ENCODE data around the gene SGCA.

SGCA gene

DNA sequence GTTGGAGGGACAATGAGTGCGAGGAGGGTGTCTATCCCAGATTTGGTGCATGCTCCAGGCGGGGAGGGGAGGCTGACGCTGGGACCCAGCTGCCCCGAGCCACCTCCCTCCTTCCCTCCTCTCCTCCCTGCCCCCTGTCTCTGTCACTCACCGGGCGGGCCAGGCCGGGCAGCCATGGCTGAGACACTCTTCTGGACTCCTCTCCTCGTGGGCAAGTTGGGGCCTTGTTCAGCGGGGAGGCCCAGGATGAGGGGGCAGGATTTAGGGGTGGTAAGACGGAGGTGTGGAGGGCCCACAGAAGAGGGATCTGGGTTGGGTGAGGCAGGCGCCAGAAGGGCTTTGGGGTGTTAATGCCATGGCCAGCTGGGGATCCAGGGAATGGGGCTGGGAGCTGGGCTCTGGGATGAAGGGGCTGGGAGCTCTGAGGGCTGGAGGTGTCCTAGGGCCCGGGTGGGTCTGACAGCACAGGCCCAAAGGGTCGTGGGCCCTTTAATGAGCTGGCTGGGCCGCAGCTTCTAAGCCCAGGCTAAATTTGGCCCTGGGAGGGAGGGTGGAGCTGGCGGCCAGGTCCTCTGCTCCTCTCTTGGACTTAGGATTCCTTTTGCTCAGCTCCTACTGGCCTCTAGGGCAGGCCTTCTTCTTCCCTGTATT, at the start of gene SGCA:
SGCA (plus strand) TSS at position 139 of the 651 bp plus-strand sequence; CDS start at position 175, 36 bp downstream.
- H3K36me3 Mint-ChIP-seq (ENCODE audit: low read depth) = no peaks in the 10 kb centered on the region
- peak within 1 kb of the TSS; percentile 26 for H3K27ac Mint-ChIP-seq
- H3K4me1 Mint-ChIP-seq (ENCODE audit: low read depth) = peaks cover 36% of the 10 kb centered on the region
- DNase-seq = no peak
- H3K27me3 Mint-ChIP-seq = no peaks in the 10 kb centered on the region
- H3K9me3 Mint-ChIP-seq = no peaks in the 10 kb centered on the region
- H3K4me3 Mint-ChIP-seq = no peak within 1 kb of the TSS

DNA sequence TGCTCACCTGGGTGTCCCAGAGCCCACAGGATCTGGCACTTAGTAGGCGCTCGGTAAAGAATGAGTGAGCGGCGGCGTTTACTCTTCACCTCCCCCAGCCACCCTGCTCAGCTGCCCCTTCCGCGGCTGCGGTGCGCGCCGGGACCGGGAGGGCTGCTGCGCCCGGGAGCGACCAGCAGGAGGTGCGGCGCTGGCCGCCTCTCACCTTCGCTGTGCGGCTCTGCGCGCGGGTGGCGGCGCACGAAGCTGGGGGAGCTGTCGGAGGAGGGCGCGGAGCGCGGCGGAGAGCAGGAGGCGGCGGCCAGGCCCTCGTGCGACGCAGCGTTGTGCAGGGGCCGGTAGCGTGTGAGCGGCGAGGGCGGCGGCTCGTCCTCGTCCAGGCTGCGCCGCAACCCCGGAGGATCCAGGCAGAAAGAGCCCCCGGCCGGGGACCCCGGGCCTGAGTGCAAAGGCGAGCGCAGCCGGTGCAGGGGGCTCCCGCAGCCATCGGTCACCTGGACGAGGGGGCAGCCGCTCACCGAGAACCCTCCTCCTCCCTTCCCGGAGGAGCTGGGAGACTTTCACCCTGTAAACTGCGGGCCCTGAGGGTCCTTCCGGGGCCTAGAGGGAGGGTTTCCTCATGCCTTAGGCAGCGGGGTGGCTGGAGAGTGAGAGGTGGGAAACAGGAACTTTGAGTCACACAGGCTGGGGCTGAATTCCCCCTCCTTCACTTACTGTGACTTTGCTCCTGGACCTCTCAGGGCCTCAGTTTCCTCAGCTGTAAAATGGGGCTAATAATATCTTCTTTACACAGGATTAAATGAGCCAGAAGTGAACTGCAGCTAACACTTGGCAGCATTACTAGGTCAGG, 48.4 kb upstream of the SGCA start:
- peaks cover 50% of the 10 kb centered on the region for H3K27me3 Mint-ChIP-seq
- H3K9me3 Mint-ChIP-seq = no peaks in the 10 kb centered on the region
- H3K36me3 Mint-ChIP-seq (ENCODE audit: low read depth) = no peaks in the 10 kb centered on the region
- peak overlapping the region; percentile 25 for H3K4me3 Mint-ChIP-seq
- H3K4me1 Mint-ChIP-seq (ENCODE audit: low read depth) = peaks cover 8% of the 10 kb centered on the region
- H3K27ac Mint-ChIP-seq = no peak overlapping the region
- DNase-seq = peak; percentile 78

GRCh38 chr17:50118076-50118827, 47.6 kb upstream of the SGCA start:
- H3K27ac Mint-ChIP-seq = no peak overlapping the region
- no peak for DNase-seq
- peaks cover 8% of the 10 kb centered on the region for H3K4me1 Mint-ChIP-seq (ENCODE audit: low read depth)
- no peaks in the 10 kb centered on the region for H3K9me3 Mint-ChIP-seq
- peaks cover 53% of the 10 kb centered on the region for H3K27me3 Mint-ChIP-seq
- no peaks in the 10 kb centered on the region for H3K36me3 Mint-ChIP-seq (ENCODE audit: low read depth)
- no peak overlapping the region for H3K4me3 Mint-ChIP-seq

GRCh38 chr17:50118828-50119218, 47.0 kb upstream of the SGCA start:
- Mint-ChIP-seq H3K27me3 (peaks cover 53% of the 10 kb centered on the region), H3K4me3 (no peak overlapping the region), H3K9me3 (no peaks in the 10 kb centered on the region), H3K27ac (no peak overlapping the region), H3K36me3 (ENCODE audit: low read depth) (no peaks in the 10 kb centered on the region), H3K4me1 (ENCODE audit: low read depth) (peaks cover 8% of the 10 kb centered on the region)
- DNase-seq = no peak

DNA sequence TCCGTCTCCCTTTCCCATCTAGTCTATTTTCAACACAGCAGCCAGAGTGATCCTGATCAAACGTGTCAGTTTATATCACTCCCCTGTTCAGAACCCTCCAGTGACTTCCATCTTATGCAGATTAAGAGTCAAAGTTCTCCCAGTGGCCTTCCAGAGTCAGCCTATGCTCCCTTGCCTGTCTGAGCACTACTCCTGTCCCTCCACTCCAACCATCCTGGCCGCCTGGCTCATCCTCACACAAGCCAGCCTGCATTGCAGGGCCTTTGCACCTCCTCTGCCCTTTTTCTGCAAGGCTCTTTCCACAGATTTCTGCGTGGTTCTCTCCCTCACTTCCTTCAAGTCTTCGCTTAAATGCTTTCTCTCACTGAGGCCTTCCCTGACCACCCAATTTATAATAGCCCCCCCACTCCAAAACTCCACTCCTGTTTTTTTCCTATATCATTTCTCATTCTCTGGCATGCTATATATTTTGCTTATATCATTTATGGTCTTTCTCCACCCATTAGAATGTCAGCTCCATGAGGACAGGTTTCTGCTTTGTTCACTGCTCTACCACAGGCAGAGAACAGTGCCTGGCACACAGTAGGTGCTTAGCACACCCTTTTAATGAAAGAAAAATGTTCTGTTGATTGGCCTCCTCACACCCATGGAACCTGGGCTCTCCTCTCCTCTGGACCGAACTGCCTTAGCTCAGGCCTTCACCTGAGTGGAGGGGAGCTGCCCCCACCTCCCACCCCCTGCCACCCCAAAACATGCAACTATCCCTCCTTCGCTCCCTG, 45.1 kb upstream of the SGCA start:
- Mint-ChIP-seq H3K27me3 (peaks cover 45% of the 10 kb centered on the region), H3K9me3 (no peaks in the 10 kb centered on the region), H3K36me3 (ENCODE audit: low read depth) (no peaks in the 10 kb centered on the region), H3K4me3 (no peak overlapping the region), H3K27ac (no peak overlapping the region), H3K4me1 (ENCODE audit: low read depth) (peaks cover 8% of the 10 kb centered on the region)
- DNase-seq = no peak

DNA sequence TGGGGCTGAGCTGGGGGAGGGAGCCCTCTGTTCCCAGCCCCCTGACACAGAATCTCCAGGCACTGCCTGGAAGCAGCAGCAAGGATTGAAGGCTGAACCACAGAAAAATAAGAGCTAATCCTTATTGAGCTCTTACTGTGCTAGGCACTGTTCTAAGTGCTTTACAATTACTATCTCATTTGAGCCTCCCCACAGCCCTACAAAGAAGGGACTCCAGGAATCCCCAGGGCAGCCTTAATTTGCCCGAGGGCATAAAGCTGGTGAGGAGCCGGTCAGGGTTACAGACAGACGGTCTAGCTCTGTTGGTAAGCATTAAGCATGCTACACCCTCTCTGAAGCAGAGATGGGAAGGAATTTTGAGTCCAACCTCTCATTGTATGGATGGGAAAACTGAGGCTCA, 42.9 kb upstream of the SGCA start:
- Mint-ChIP-seq H3K36me3 (ENCODE audit: low read depth) (no peaks in the 10 kb centered on the region), H3K4me1 (ENCODE audit: low read depth) (no peaks in the 10 kb centered on the region), H3K9me3 (no peaks in the 10 kb centered on the region), H3K27me3 (peaks cover 31% of the 10 kb centered on the region), H3K4me3 (no peak overlapping the region), H3K27ac (no peak overlapping the region)
- DNase-seq = no peak

DNA sequence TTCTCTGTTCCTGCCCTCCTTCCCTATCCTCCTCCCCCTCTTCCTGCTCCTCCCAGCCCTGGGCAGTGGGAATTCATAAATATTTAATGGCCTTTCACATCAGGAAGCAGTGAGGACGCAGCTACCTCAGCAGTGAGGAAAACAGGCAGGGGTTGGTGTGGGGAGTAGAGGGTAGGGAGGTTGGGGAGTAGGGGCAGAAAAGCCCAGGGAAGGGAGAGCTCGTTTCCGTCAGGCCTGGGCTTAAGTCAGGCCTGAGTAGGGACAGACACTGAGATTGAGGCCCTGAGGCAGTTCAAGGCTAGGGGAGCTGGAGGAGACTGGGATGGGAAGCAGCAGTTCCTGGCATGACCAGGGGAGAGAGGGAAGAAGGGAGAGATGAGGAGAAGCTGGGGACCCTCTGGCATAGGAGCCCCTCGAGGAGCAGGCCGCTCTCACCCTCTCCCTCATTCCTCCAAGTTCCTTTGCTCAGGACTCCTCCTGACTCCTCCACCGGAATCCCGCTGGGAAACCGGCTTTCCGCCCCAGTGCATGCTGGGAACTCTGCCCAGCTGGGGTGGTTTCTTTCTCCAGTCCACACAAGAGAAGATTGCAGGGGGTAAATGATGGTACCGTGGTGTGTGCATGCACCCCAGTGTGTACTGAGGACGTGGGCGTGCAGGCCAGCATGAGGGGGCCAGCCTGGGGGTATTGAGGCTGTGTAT, 42.0 kb upstream of the SGCA start:
- peaks cover 4% of the 10 kb centered on the region for H3K4me1 Mint-ChIP-seq (ENCODE audit: low read depth)
- no peak for DNase-seq
- peaks cover 30% of the 10 kb centered on the region for H3K27me3 Mint-ChIP-seq
- no peak overlapping the region for H3K27ac Mint-ChIP-seq
- H3K36me3 Mint-ChIP-seq (ENCODE audit: low read depth) = no peaks in the 10 kb centered on the region
- H3K9me3 Mint-ChIP-seq = no peaks in the 10 kb centered on the region
- no peak overlapping the region for H3K4me3 Mint-ChIP-seq

DNA sequence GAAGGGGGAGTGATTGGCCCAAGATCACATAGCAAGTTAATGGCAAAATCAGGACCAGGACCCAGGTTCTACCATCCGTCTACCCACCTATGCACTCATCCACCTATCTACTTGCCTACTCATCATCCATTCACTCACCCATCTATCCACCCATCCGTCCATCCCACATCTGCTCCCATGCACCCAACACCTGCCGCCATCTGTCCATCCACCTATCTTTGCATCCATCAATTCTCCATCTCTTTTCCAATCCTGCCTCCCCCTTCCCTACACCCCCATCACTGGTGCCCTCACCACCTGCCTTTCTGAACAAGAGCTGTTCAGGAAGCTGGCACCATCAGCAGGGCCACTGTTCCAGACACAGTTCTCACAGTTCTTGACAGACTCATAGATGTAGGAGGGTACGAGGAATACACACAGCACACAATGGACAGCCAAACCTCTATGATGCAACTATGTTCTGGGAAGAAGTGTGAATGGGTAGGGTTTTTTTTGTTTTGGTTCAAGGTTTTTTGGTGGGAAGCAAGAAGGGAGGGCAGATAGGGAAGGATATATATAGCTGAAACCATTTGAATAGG, 40.3 kb upstream of the SGCA start:
- no peak overlapping the region for H3K27ac Mint-ChIP-seq
- peaks cover 22% of the 10 kb centered on the region for H3K27me3 Mint-ChIP-seq
- no peak for DNase-seq
- no peaks in the 10 kb centered on the region for H3K36me3 Mint-ChIP-seq (ENCODE audit: low read depth)
- peaks cover 10% of the 10 kb centered on the region for H3K4me1 Mint-ChIP-seq (ENCODE audit: low read depth)
- no peaks in the 10 kb centered on the region for H3K9me3 Mint-ChIP-seq
- no peak overlapping the region for H3K4me3 Mint-ChIP-seq

DNA sequence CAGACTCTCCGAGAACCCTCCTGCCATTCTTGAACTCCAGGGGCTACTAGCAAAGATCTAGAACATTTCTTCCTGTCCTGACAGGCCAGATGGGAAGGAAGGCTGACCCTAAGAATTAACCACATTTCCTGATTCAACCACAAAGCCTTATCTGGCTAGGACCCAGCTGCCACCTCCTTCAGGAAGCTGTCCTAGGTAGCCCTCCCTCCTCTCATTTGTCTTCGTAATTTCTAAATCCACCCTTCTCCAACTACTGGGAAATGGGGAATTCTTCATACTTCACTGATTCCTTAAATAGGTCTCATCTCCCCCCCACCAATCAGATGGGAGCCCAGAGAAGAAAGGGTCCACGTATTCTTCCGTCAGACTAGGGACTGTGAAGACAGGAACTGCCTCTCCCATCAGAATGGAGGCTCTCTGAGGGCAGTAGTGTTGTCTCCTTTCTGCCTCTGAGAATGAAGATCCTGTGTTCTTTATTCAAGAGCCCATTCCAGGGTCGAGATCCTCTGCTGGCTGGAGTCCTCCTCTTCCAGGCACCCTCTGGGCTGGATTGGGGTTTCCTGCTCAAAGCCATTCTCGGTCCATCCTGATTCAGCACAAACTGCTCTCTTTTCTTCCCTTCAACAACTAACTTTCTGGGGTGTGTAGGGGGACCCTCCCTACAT, 38.0 kb upstream of the SGCA start:
- Mint-ChIP-seq H3K4me1 (ENCODE audit: low read depth) (peaks cover 22% of the 10 kb centered on the region), H3K9me3 (no peaks in the 10 kb centered on the region), H3K27ac (no peak overlapping the region), H3K4me3 (no peak overlapping the region), H3K36me3 (ENCODE audit: low read depth) (peaks cover 6% of the 10 kb centered on the region), H3K27me3 (peaks cover 26% of the 10 kb centered on the region)
- DNase-seq = no peak

- peaks cover 26% of the 10 kb centered on the region for H3K27me3 Mint-ChIP-seq
- no peak for DNase-seq
- H3K4me1 Mint-ChIP-seq (ENCODE audit: low read depth) = peaks cover 22% of the 10 kb centered on the region
- peaks cover 13% of the 10 kb centered on the region for H3K36me3 Mint-ChIP-seq (ENCODE audit: low read depth)
- H3K4me3 Mint-ChIP-seq = peak overlapping the region; percentile 50
- no peaks in the 10 kb centered on the region for H3K9me3 Mint-ChIP-seq
- no peak overlapping the region for H3K27ac Mint-ChIP-seq
These were observed 37.1 kb upstream of the SGCA start for GRCh38 chr17:50128441-50129352.

DNA sequence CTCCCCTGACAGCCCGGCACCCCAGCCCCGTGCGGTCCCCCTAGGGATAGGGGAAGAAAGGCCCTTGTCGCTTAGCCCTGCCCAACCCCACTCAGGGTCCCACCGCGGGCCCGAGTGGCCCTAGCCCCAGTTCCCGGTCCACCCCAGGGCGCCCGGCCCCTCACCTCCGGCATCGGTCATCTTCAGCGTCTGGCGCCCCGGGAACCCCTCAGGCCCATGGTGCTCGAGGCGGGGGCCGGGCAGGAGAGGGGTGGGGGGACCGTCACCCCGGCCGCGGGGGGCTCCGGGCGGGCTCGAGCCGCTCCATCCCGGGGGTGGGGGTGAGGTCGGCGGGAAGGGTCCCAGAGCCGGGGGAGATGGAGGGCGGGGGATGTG, 36.5 kb upstream of the SGCA start:
- Mint-ChIP-seq H3K9me3 (no peaks in the 10 kb centered on the region), H3K4me1 (ENCODE audit: low read depth) (peaks cover 22% of the 10 kb centered on the region), H3K36me3 (ENCODE audit: low read depth) (peaks cover 19% of the 10 kb centered on the region), H3K27ac (no peak overlapping the region), H3K27me3 (peaks cover 26% of the 10 kb centered on the region), H3K4me3 (peak overlapping the region; percentile 56)
- DNase-seq = peak; percentile 36

- no peaks in the 10 kb centered on the region for H3K9me3 Mint-ChIP-seq
- H3K36me3 Mint-ChIP-seq (ENCODE audit: low read depth) = peaks cover 25% of the 10 kb centered on the region
- H3K4me3 Mint-ChIP-seq = peak within 1 kb of the TSS; percentile 61
- peak; percentile 56 for DNase-seq
- peak within 1 kb of the TSS; percentile 40 for H3K27ac Mint-ChIP-seq
- H3K27me3 Mint-ChIP-seq = peaks cover 26% of the 10 kb centered on the region
- H3K4me1 Mint-ChIP-seq (ENCODE audit: low read depth) = peaks cover 22% of the 10 kb centered on the region
These were observed 35.9 kb upstream of the SGCA start, which contains the start of gene SAMD14 for GRCh38 chr17:50129728-50130558. SAMD14 (minus strand) TSS chr17:50130160; CDS start chr17:50124959, 5,201 bp downstream.
